HG03342 (cell line): ENCODE results near the gene HIBADH.
"Not testable (repeated sequence)": the region's sequence is repeated elsewhere in the genome, so short reads cannot be mapped to it uniquely, and the experiment has no call there.

ENCODE experiments used
- ATAC-seq: cut with Tn5 transposase; IDR thresholded peaks from one replicate; pipeline ENCODE4 v1.9.1; 2021; ENCODE audit warnings: mild to moderate bottlenecking, moderate library complexity; ENCODE audit not compliant: unreplicated experiment

Gene HIBADH

DNA sequence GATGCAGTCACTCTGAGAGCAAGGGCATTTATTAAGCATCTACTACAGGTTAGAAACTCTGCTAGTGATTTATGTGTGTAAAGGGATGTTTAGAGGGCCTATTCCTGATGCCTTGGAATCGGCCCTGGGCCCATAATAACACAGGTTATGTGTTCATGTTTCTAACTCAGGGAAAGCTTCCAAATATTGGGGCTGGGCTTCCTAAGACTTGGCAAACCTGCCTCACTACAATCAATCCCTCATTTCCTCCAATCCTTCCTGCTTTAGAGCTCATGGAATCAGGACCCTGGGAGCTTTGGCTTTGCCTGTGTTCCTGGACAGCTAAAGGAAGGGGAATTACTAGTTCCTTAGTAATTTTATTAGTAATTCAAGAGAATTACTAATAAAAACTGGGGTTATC is 148.8 kb downstream of the HIBADH start:
- ATAC-seq = no peak

- ATAC-seq = not testable (repeated sequence)
Measured at GRCh38 chr7:27511370-27511769, 151.3 kb downstream of the HIBADH start.

- ATAC-seq = no peak
Measured at GRCh38 chr7:27510541-27510940, 152.1 kb downstream of the HIBADH start.

DNA sequence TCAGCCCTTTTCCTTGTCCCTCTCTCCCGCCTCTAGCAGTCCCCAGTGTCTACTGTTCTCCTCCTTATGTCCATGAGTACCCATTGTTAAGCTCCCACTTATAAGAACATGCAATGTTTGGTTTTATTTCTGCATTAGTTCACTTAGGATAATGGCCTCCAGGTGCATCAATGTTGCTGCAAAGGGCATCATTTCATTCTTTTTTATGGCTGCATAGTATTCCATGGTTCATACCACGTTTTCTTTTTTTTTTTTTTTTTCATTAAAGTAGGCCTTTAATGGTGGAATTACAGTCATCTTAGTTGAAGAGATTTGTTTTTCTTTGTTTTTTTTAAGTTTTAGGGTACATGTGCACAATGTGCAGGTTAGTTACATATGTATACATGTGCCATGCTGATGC is 160.8 kb downstream of the HIBADH start:
- ATAC-seq = not testable (repeated sequence)

DNA sequence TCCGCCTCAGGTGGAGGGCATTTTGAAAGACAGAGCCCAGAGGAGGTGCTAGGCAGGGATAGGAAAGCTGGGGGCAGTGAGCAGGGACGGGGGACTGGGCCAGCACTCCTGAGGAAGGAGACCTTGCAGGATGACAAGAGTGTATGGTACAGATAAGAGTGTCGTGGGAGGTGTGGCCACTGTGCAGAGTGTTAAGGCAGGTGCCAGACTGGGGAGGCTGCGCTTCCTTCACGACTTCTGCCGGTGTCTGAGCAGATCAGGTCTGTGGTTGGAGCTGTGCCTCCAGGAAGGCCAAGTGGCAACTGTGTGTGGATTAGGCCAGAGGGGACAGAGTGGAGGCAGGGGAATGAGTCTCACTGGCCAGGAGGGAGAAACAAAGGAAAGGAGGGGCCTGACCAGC is 161.7 kb downstream of the HIBADH start:
- ATAC-seq = no peak

DNA sequence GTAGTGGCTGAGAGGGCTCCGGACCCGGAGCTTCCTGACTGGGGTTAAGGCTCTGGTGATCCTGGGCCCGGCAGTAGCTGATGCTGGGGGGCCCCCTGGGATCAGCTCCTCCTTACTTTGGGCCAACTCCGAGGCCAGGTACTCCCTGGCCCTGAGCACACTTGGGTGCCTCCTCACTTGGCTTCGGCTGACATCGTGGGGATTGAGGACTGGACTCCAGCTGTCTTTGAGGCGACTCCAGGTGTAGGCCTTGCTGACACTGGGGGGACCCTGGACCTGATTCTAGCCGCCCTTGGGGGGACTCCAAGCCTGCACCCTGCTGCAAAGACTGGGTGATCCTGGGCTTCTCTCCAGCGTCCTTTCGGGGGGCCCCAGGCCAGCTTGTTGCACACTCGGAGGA is 170.5 kb downstream of the HIBADH start:
- ATAC-seq = no peak

DNA sequence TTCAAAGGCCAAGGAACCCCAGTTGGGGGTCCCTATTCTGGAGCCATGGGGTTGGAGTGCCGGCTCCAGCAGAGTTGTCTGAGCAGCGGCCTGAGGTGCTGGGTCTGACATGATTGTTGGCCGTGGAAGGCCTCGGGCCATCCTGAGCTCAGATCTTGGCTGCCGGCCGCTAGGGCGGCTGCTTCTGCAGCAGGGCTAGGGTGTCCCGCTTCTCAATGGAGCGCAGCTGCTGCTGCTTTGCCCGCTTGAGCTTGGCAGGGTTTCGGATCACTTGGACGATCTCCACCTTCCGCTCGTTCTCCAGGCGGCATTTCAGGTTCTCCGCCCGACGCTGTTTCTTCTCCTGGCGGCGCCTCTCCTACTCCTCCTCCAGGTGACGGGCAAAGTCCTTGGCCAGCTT is 171.1 kb downstream of the HIBADH start:
- ATAC-seq = no peak

DNA sequence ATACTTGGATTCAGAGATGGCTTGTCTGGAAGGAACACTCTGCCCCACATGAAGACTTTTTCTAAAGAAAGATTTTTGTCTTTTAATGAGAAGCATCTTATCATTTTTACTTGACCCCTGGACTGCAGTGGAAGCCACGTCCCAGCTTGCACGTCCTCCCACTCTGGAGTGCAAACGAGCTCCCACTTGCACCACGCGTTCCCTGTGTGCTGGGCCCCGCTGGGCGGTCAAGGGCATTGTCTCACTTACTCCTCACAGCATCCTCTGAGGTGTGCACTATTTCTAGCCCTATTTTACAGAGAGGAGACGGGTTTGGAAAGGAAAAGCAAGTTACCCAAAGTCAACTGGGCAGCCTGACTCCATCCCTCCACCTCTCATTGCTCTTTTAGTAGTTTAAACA is 175.2 kb downstream of the HIBADH start:
- ATAC-seq = no peak

DNA sequence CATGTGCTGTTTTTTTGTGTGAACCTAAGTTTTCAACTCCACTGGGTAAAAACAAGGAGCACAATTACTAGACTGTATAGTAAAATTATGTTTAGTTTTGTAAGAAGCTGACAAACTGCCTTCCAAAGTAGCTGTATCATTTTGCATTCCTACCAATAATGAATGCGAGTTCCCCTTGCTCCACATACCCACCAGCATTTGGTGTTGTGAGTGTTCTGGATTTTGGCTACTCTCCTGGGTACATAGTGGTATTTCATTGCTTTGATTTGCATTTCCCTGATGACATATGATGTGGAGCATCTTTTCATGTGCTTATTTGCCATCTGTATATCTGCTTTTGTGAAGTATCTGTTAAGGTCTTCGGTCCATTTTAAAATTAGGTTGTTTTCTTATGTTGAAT is 178.2 kb downstream of the HIBADH start:
- ATAC-seq = no peak

- ATAC-seq = no peak
Measured at GRCh38 chr7:27482219-27482618, 180.5 kb downstream of the HIBADH start.

GRCh38 chr7:27478556-27478955 is 184.1 kb downstream of the HIBADH start:
- ATAC-seq = no peak

- no peak for ATAC-seq
Measured at GRCh38 chr7:27478084-27478483, 184.6 kb downstream of the HIBADH start.

- ATAC-seq = no peak
Measured at GRCh38 chr7:27476493-27476892, 186.2 kb downstream of the HIBADH start.
